Stimulated activated CD8-positive, alpha-beta memory T cell treated with anti-CD3 and anti-CD28 coated beads, Interleukin-12 subunit alpha, Interleukin-12 subunit beta, amount 100 ng/mL, for 24 hours (primary cell): Measurements from ENCODE around the gene CSPG4.
"Not testable (repeated sequence)": the region's sequence is repeated elsewhere in the genome, so short reads cannot be mapped to it uniquely, and the experiment has no call there.

Experiments
- DNase-seq: peaks from one replicate; pipeline ENCODE4 v3.0.0-alpha.2; 2020; ENCODE audit errors: extremely low read depth

CSPG4 gene

DNA sequence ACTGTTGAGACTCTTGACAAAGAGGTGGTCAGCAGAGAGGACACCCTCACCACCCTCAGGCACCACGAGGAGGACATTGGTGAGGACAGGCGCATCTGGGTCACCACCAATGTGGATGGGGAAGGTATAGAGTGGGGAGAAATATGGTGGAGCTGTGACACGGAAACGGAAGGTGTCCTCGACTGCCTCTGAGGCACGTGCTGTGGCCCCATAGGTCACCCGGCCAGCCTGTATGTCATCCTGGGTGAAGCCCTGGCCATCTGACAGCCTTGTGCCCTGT is 24.4 kb downstream of the CSPG4 start:
- DNase-seq = no peak

DNA sequence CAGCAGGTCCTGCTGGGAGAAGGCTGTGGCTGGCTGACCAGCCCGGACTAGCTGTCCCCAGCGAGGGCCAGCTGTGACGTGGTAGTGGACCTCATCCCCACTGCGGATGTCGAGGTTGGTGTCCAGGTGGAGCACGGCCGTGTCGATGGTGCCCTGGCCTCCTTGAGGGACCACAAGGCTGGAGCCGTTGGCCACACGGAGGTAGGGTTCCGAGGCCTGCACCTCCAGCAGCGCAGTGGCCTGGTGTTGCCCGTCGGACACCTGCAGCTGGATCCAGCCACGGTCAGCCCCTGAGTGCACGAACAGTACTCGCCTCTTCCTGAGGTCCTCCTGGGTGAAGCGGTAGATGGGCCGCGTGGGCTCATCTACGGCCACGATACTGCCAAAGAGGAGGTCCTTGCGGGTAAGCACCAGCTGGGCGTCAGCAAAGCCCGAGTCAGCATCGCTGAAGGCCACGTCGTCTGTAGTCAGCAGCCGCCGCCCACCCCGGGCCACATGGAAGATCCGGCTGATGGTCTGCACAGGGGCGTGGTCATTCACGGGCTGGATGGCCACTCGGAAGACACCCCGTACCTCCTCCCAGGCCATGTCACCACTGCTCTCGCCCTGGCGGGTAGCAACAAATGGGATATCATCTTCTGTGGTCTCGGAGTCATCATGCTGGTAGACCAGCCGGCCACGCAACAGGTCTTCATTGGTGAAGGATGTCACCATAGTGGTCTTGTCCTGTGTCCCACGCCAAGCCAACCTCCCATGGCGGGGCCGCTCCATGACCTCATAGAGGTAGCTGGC is 25.0 kb downstream of the CSPG4 start:
- no peak for DNase-seq

DNA sequence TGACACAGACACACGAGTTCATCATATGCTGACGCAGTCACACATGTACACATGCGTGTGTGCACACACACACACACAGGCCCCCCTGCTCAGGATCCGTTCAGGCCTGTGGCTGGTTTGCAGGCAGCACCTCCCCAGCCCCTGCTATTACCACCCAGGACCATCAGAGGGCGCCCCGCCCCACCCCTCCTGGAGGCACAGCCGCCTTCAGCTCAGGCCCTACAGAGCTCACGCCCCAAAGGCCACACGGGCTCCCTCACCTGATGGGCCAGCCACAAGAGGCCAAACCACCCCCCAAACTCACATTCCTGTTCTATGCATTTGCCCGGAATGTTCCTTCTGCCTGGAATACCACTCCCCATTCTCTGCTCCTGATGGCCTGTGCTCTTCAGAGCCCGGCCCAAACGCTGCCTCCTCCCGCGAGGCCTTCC is 26.4 kb downstream of the CSPG4 start:
- DNase-seq = peak; percentile 15

DNA sequence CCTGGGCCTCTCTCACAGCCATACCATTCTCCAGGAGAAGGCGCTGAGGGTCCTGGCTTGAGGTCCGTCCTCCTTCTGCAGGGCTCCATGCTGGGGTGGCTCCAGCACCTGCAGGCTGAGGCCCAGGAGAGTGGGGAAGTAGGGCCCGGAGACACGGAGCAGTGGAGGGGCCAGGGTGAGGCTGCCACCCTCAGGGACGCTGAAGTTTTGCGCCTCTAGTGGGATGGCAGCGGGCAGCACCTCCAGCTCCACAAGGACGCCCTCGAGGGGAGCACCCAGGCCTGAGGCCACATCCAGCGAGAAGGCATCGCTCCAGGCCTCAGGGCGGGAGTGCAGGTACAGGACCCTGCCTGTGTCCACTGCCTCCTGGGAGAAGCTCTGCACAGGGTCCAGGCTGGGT is 27.5 kb downstream of the CSPG4 start:
- DNase-seq = no peak

DNA sequence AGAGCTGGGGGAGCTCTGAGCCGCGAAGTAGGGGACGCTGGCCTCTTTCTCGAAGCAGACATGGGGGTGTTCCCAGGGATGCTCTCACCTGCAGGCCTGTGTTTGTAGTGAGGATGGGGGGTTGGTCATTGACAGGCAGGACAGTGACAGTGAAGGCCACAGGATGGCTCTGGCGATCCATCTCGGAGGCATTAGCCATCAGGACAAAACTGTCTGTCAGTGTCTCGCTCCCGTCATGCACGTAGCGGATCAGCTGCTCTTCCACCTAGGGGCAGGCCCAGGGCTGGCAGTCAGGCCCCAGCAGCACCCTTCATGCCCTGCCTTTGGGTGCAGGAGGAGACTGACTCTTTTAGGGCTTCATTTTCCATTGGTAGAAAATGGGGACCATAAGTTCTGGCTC is 28.0 kb downstream of the CSPG4 start:
- DNase-seq = no peak

DNA sequence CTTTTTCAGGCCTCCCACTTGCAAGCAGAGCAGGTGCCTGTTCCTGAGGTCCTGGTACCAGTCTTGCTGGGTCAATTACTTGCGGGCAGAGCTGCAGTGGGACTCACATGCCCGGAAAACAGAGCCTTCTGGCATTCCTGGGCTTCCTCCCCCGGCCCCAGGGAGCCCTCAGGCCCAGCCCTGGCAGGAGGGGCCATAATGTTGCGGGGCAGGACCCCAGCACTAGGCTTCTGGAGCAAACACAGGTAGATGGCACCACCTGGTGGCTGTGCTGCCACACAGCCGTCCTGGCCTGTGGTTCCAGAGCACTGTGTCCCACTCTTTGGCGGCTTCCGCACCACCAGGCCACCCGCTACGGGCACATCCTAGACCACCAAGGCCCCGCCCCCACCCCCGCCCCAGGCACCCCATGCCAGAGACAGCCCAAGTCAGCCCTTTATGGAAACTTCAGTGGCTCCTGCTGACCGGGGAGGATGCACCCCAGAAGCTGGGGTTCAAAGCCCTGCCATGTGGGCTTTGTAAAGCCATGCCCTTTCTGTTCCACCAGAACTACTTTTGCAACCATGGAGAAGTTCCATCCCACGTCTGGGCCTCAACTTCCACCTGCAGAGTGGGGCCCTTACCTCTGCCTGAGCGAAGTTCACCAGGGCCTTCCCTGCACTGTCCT is 28.9 kb downstream of the CSPG4 start:
- peak; percentile 49 for DNase-seq

DNA sequence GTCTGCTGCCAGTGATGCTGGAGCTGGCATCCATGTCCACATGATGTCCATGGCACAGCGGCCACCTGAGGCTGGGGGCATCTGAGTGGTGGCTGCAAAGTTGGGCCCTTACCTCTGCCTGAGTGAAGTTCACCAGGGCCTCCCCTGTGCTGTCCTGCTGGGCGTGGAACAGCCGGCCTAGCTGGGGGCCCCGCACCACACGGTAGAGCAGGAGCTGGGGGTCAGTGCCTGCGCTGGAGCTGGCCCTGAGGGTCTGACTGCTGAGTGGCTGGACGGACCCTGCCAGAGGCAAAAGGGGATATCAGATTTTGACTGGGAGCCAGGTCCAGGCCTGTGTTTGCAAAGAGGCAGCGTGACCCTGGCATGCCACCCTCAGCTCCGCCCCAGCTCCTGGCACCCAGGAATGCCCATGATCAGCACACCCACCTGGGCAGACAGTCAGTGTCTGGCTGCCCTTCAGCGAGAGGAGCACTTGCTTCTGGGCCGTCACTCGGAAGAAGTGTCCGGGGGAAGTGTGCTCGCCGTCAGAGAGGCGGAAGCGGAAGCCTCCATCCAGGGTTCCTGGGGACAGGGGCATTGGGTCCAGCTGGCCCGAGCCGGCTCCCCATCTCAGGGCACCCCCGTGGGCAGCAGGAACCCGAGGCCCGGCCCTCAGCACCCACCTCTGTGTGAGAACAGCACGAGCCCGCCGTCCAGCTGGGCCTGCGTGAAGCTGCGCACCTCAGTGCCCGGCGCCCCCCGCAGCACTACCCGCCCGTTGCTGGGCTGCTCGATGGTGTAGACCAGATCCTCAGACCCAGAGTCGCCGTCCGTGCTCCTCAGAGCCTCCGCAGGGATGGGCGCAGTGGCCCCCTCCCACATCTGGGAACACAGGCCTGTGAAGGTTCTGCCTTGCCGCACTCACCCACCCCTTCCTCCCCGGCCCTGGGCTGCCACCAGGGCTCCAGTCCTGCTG is 30.2 kb downstream of the CSPG4 start:
- no peak for DNase-seq

DNA sequence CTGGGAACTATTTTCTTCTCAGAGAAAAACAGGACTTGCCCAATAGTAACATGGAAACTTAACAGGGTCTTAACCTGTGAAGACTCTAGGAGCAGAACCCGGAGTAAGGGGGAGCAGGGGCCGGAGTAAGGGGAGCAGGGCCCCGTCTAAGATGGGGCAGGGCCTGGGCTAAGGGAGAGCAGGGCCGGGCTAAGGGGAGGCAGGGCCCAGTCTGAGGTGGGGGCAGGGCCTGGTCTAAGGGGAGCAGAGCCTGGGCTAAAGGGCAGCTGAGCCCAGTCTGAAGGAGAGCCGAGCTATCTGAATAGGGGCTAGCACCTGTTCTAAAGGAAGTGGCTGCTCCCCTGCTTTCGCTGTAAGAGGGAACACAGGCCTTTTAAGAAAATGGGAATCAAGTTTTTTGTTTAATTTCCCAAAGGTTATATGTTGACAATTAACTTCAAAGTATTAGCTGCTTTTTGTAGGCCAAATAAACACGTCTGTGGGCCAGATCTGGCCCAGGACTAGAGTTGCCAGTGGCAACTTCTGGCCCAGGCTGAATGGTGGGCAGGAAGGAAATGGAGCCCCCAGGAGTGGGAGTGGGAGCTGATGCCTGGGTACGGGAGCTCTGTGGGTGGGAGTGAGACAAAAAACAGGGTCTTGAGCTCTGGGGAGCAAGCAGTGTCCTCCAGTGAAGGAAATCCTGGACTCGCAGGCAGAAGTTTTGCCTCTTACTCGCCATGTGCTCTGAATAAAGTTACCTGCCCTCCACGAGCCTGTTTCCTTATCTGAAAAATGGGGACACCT is 32.5 kb downstream of the CSPG4 start:
- DNase-seq = no peak

DNA sequence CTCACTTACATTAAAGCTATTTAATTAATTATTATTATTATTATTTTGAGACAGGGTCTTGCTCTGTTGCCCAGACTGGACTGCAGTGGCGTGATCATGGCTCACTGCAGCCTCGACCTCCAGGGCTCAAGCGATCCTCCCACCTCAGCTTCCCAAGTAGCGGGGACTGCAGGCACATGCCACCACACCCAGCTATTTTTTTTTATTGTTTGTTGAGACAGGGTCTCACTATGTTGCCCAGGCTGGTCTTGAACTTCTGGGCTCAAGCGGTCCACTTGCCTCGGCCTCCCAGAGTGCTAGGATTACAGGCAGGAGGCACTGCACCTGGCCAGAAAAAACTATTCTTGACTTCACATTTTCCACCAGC is 34.3 kb downstream of the CSPG4 start:
- not testable (repeated sequence) for DNase-seq

DNA sequence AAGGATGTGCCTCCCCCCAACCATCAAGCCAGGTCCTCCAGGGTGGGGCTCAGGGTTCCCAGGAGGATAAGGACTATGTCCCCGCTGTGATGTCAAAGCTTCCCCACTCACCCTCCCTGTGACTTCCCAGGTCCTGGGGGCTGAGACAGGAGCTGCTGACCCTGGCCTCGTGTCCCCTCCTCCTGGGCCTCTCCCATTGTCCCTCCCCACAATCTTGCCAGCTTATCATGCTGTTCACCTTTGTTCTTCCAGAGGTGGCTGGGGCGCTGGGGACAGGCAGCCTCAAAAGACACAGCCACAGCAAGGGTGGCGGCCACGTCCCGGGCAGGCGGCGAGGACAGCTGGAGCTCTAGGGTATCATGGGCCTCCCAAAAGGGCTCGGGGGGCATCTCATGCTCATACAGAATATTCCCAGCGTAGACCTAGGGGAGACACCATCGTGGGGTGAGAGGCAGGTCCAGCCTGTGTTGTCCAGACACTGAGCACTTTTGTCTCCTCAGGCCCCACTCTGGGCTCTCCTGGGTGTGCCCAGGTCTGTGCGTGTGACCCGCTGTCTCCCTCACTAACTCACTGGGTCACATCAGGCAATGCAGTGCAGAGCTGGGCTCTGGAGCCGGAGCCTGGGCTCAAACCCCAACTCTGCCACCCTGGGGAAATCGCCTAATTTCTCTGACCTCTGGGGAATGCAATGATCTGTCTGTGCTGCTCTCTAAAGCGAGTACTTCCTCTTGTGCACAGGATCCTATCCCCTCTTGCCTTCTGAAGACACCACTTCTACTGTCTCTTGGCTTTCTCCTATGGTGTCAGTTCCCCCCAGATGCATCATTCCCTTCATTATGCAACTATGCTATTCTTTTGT is 35.0 kb downstream of the CSPG4 start:
- DNase-seq = no peak

DNA sequence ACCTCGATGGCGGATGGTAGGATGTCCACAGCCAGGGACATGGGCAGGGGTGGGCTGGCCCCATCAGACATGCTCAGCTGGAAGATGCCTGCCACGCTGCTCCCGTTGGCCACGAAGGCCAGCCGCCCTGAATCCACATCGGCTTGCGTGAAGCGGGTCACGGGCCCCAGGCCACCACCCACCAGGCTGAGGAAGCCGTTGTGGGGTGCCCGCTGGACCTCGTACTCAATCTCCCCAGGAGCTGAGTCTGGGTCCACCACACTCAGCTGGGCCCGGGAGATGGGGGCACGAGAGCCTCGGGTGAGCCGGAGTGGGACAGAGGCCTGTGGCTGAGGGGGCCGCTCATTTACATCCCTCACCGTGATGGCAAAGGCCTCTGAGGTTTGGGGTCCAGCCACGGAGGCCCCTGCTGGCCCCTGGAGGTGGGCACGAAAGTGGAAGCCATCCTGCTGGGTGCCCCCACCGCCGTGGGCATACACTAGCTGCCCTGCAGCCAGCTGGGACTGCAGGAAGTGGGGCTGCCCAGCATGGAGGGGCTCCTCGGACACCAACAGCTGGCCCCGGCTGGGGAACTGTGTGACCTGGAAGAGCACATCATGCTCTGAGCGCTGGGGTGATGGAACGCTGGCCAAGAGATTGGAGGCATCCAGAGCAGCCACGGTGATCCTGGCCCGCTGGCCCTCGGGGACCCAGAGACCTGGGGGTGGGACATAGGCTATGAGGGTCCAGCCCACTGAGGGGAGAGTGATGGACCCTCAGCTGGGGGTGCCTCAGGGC is 35.8 kb downstream of the CSPG4 start:
- no peak for DNase-seq

DNA sequence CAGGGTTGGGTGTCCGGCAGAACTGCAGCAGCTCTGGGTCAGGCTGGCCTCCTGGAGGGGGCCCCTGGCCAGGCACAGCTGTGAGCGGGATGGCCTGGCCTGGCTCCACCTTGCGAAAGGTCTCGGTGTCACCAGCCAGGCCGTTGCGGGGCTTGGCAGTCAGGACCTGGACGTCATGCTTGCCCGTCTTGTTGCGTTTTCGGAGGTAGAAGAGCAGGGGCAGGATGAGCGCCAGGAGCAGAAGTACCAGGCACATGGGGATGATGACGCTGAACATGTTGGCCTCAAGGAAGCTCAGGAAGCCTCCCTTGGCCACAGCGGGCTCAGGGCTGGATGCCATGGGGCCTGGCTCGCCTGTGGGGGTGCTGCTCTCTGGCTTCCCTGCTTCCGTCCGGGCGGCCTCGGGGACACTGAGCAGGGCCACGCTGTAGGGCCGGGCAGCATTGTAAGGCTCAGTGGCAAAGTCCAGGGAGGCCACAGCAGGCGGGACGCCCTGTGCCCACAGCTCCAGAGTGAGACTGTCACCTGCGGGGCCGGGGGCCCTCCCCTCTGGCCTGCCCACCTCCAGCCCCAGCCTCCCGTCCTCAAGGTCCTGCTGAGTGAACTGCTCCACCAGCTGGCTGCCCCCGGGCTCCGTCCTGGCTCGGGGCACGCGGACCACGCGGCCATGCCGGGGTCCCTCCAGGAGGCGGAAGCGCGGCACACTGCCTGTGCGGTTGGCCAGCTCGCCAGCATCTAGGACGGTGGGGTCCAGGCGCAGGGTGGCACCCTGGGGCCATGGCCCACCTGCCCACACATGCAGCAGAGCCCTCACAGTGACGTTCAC is 36.9 kb downstream of the CSPG4 start:
- DNase-seq = no peak

DNA sequence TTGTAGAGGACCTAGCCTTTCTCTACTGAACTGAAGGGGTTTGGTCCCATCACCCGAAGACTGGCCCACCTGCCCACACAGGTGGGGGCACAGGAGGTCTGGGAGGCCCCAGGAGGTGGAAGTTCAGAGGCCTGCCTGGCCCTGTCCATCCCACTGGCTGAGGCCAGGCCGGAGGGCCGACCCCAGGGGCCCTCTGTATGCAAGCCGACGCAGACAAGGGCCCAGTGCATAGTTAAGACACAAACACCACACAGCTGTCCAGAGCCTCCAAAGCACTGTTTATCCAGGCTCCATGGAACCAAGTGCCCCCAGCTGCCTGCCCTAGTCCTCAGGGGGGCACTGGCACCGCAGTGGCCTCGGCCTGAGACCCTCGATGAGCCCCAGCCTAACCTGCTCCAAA is 38.3 kb downstream of the CSPG4 start:
- DNase-seq = no peak

DNA sequence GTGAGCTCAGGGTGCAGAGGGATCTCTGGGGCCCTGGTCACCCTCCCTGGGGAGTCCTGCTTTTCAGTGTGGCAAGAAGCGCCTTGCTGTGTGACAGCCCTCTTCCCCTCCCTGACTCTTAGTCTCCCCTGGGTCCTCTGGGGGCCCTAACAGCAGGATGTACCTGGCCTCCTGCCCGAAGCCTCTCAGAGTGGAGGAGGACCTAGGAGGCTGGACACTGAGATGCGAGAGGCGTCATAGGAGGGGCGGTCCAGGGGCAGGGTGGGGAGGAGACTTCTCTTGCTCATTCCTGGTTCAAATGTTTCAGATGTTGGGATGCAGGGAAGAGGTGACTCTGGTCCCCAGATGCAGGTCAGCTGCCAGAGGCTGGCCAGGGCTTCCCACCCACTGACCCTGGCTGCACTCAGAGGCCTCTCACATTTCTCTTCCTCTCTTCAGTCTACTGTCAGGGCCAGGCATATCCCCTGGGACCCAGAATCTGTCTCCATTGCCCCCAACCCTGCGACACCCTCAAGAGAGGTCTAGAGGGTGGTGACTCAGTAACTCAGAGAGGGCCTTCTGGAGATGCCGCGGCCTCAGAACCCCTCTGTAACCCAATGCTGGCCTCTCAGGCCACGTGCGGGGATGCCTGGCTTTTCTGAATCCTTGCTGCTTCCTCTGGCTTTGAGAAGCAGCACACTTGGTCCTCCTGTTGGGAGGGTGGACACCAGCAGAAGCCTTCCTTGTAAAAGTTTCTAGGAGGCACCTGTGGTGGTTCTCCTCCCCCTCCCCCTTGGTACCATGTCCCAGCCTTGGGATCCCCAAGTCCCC is 39.0 kb downstream of the CSPG4 start:
- DNase-seq = no peak

DNA sequence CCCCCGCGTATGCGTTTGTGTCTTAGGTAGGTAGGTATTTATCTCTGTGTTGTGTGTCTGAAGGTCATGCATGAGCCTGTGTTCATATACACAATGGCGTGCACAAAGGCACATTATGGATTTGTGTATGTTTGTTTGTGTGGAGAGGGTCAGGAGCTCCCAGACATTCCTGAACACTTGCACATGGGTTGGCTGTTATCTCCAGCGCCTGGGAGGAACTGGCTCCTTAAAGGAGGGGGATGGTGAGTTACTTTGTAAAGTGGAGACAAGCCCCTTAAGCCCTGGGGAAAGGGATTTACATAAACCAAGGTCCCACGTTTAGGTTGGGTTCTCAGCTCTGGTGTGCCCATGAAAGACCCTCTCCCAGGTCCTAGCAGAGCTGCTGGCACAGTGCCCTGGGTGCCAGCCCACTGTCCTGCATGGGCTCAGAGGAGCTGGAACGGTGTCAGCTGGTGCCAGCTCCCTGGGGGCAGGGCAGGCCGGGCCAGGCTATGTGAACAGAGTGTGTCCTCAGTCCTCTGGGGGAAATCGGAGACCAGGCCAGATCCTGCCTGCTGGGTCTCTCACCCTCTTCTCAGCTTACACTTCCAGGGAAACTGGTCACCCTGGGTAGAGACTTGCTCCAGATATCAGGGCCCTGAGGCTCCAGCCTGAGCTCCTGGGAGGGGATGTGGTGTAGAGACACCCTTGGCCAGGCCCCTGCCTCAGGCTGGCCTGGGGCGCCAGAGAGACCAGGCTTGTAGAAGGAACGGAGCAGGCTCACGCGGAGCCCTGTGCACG is 39.8 kb downstream of the CSPG4 start:
- DNase-seq = no peak

DNA sequence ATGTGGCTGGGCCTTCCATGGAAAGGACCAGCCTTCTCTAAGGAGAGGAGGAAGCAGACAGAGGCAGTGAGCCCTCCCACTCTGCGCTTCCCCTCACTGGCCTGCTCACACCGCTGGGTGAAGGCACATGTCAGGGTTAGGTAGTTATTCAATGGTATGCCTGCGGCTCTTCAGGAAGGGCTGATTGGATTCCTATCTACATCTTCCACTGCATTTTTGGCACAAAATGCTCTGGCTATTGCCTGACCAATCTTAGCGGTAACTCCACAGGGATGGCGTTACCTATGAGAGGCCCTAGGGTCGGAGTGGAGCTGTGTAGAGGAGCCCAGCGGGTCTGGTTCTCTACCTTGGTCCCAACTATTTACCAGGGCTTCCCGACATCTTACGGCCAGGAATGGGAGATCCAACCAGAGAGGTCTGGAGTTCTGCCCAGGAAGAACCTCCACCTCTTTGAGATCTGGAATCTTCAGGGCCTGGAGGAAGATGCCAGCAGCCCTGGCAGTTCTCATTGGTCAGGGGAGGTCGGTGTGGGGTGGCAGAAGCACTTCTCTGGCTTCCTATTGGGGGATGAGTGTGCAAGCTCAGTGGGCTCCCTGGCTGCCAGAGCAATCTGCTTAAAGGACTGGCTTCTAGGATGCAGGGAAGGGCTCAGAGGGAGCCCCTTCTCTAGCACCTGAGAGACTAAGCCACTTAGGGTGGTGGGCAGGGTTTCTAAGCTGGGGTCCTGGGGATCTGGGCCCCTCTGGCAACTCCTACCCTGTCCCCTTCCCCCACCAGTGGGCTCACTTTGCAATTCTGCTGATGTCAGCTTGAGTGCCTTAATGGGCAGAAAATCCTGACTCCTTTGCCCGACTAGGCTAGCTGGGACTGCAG is 40.7 kb downstream of the CSPG4 start:
- no peak for DNase-seq

DNA sequence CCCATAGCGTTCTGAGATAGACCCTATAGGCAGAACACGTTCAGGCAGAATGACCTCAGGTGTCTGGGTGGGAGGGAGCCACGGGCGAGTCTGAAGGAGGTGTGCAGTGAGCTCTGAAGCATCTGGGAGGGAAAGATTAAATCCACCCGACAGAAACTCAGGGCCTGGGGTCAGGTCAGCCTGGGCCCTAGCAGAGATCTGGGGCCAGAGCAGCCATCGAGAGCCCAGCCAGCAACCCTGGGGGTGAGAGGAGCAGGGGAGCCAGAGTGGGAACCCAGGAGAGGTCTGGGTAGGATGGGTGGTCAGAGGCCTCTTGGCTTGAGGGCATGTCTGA is 42.8 kb downstream of the CSPG4 start:
- no peak for DNase-seq
